ENCODE results near the gene GLOD4. TPM values are rescaled to one million over a fixed set of nuclear protein-coding genes. Genes with fewer than 3 reads are reported as not detected.

GLOD4 gene
- total RNA-seq, 1 donor from 2014 or later: 53.4 TPM

- H3K9me3 Mint-ChIP-seq (ENCODE audit: low read depth): no peaks in the 10 kb centered on the region
- H3K27ac Mint-ChIP-seq (ENCODE audit: unreplicated experiment): no peak overlapping the region
- no peak for TF ChIP-seq CTCF (IDR thresholded peaks at IDR 0.05)
- no peak overlapping the region for H3K4me3 Mint-ChIP-seq (ENCODE audit: unreplicated experiment)
- H3K27me3 Mint-ChIP-seq (ENCODE audit: low read depth): no peaks in the 10 kb centered on the region
- peak; percentile 87 for DNase-seq (ENCODE audit: low spot score)
- peaks cover 17% of the 10 kb centered on the region for H3K36me3 Mint-ChIP-seq (ENCODE audit: low read depth)
- H3K4me1 Mint-ChIP-seq (ENCODE audit: low read depth): peaks cover 17% of the 10 kb centered on the region
Measured at GRCh38 chr17:796609-797008, 14.5 kb upstream of the GLOD4 start.

GRCh38 chr17:795721-796120, 13.6 kb upstream of the GLOD4 start:
- peaks cover 19% of the 10 kb centered on the region for H3K36me3 Mint-ChIP-seq (ENCODE audit: low read depth)
- TF ChIP-seq CTCF (IDR thresholded peaks at IDR 0.05): no peak
- no peak overlapping the region for H3K27ac Mint-ChIP-seq (ENCODE audit: unreplicated experiment)
- DNase-seq (ENCODE audit: low spot score): no peak
- H3K9me3 Mint-ChIP-seq (ENCODE audit: low read depth): no peaks in the 10 kb centered on the region
- no peaks in the 10 kb centered on the region for H3K27me3 Mint-ChIP-seq (ENCODE audit: low read depth)
- H3K4me1 Mint-ChIP-seq (ENCODE audit: low read depth): peaks cover 15% of the 10 kb centered on the region
- H3K4me3 Mint-ChIP-seq (ENCODE audit: unreplicated experiment): no peak overlapping the region

GRCh38 chr17:795276-795675, 13.2 kb upstream of the GLOD4 start:
- peak overlapping the region; percentile 51 for H3K4me3 Mint-ChIP-seq (ENCODE audit: unreplicated experiment)
- peak overlapping the region; percentile 85 for H3K27ac Mint-ChIP-seq (ENCODE audit: unreplicated experiment)
- H3K9me3 Mint-ChIP-seq (ENCODE audit: low read depth): no peaks in the 10 kb centered on the region
- peaks cover 19% of the 10 kb centered on the region for H3K36me3 Mint-ChIP-seq (ENCODE audit: low read depth)
- no peak for TF ChIP-seq CTCF (IDR thresholded peaks at IDR 0.05)
- no peaks in the 10 kb centered on the region for H3K27me3 Mint-ChIP-seq (ENCODE audit: low read depth)
- peaks cover 15% of the 10 kb centered on the region for H3K4me1 Mint-ChIP-seq (ENCODE audit: low read depth)
- DNase-seq (ENCODE audit: low spot score): no peak

GRCh38 chr17:794876-795275, 12.8 kb upstream of the GLOD4 start:
- TF ChIP-seq CTCF (IDR thresholded peaks at IDR 0.05): peak; percentile 95
- Mint-ChIP-seq H3K36me3 (ENCODE audit: low read depth) (peaks cover 15% of the 10 kb centered on the region), H3K27ac (ENCODE audit: unreplicated experiment) (peak overlapping the region; percentile 85), H3K27me3 (ENCODE audit: low read depth) (no peaks in the 10 kb centered on the region), H3K4me1 (ENCODE audit: low read depth) (peaks cover 15% of the 10 kb centered on the region), H3K4me3 (ENCODE audit: unreplicated experiment) (peak overlapping the region; percentile 51), H3K9me3 (ENCODE audit: low read depth) (no peaks in the 10 kb centered on the region)
- no peak for DNase-seq (ENCODE audit: low spot score)

GRCh38 chr17:792277-792676, 10.2 kb upstream of the GLOD4 start:
- DNase-seq (ENCODE audit: low spot score): peak; percentile 14
- no peaks in the 10 kb centered on the region for H3K9me3 Mint-ChIP-seq (ENCODE audit: low read depth)
- TF ChIP-seq CTCF (IDR thresholded peaks at IDR 0.05): no peak
- no peak overlapping the region for H3K27ac Mint-ChIP-seq (ENCODE audit: unreplicated experiment)
- peaks cover 11% of the 10 kb centered on the region for H3K36me3 Mint-ChIP-seq (ENCODE audit: low read depth)
- peaks cover 15% of the 10 kb centered on the region for H3K4me1 Mint-ChIP-seq (ENCODE audit: low read depth)
- no peaks in the 10 kb centered on the region for H3K27me3 Mint-ChIP-seq (ENCODE audit: low read depth)
- H3K4me3 Mint-ChIP-seq (ENCODE audit: unreplicated experiment): no peak overlapping the region

All from chondrocyte (in vitro differentiated cells).